IMR-90 (cell line): Measurements from ENCODE around the gene NEURL1. TPM values are rescaled to one million over a fixed set of nuclear protein-coding genes. Genes with fewer than 3 reads are reported as not detected.

Experiments used
- ATAC-seq: fragments of 200-7000 bp; cut with Tn5 transposase; 2 replicates; pipeline ENCODE4 v1.9.1; 2020; ENCODE audit warnings: low read depth, mild to moderate bottlenecking, moderate library complexity
- BruUV-seq: library from RNA; stranded (reverse); fragments of 400-500 nt; replicated peaks from 2 replicates; lab custom pipeline; 2021; lab: Mats Ljungman, UMichigan
- CTCF ChIA-PET: fragments of 300-600 bp; formaldehyde crosslinking; extraction: SDS; loops from one replicate; lab custom pipeline; 2021; ENCODE audit warnings: antibody characterized with exemption; lab: Yijun Ruan, JAX
- POLR2A ChIA-PET: fragments of 300-600 bp; sonication (Branson Sonifier 250); formaldehyde crosslinking; loops from one replicate; lab custom pipeline; 2022; ENCODE audit warnings: antibody characterized with exemption; ENCODE audit not compliant: unreplicated experiment; lab: Charles Lee
- DNase-seq: peaks from one replicate; pipeline ENCODE4 v3.0.0; 2013
- H2AFZ ChIP-seq: replicated peaks from 2 replicates; pipeline ENCODE3; 2013; ENCODE audit warnings: low read length, mild to moderate bottlenecking; ENCODE audit not compliant: poor library complexity
- H2AK5ac ChIP-seq: 2 replicates; pipeline ENCODE4 v1.6.1; 2013; ENCODE audit warnings: low read depth, low read length, inconsistent platforms
- H2AK9ac ChIP-seq: replicated peaks from 2 replicates; pipeline ENCODE3; 2013; ENCODE audit warnings: mild to moderate bottlenecking, low read depth, low read length, moderate library complexity; ENCODE audit not compliant: poor library complexity
- H2BK120ac ChIP-seq: 2 replicates; pipeline ENCODE4 v1.6.1; 2013; ENCODE audit warnings: low read depth, low read length, inconsistent platforms
- H2BK15ac ChIP-seq: 3 replicates; pipeline ENCODE4 v1.6.1; 2013; ENCODE audit warnings: low read depth, low read length, inconsistent platforms
- H2BK20ac ChIP-seq: 2 replicates; pipeline ENCODE4 v1.6.1; 2013; ENCODE audit warnings: low read depth, mild to moderate bottlenecking, inconsistent platforms, low read length, moderate library complexity
- H2BK5ac ChIP-seq: 2 replicates; pipeline ENCODE4 v1.6.1; 2013; ENCODE audit warnings: mild to moderate bottlenecking, low read depth, low read length, inconsistent platforms; ENCODE audit not compliant: poor library complexity, severe bottlenecking
- H3K14ac ChIP-seq: replicated peaks from 2 replicates; pipeline ENCODE4 v1.6.1; 2013; ENCODE audit warnings: low read depth, low read length, inconsistent platforms
- H3K18ac ChIP-seq: 2 replicates; pipeline ENCODE4 v1.6.1; 2013; ENCODE audit warnings: low read depth, low read length, control low read depth
- H3K23ac ChIP-seq: 2 replicates; pipeline ENCODE4 v1.6.1; 2013; ENCODE audit warnings: low read depth, low read length, inconsistent platforms
- H3K27ac ChIP-seq: 2 replicates; pipeline ENCODE4 v1.5.1; 2013; ENCODE audit warnings: mild to moderate bottlenecking, control low read depth, low read length; ENCODE audit not compliant: insufficient read depth
- H3K27me3 ChIP-seq: 2 replicates; pipeline ENCODE4 v1.6.1; 2013; ENCODE audit warnings: low read length; ENCODE audit not compliant: control insufficient read depth, insufficient read depth
- H3K36me3 ChIP-seq: 2 replicates; pipeline ENCODE4 v1.6.1; 2013; ENCODE audit warnings: low read length, mixed read lengths; ENCODE audit not compliant: control insufficient read depth, insufficient read depth
- H3K4ac ChIP-seq: 2 replicates; pipeline ENCODE4 v1.6.1; 2013; ENCODE audit warnings: low read depth, low read length, inconsistent platforms
- H3K4me1 ChIP-seq: 2 replicates; pipeline ENCODE4 v1.6.1; 2013; ENCODE audit warnings: low read length, mixed read lengths; ENCODE audit not compliant: control insufficient read depth, insufficient read depth
- H3K4me2 ChIP-seq: 2 replicates; pipeline ENCODE4 v1.6.1; 2013; ENCODE audit warnings: low read depth, mild to moderate bottlenecking, control low read depth, low read length, moderate library complexity
- H3K4me3 ChIP-seq: 2 replicates; pipeline ENCODE4 v1.5.1; 2013; ENCODE audit warnings: low read depth, mild to moderate bottlenecking, control low read depth, low read length, moderate library complexity; ENCODE audit not compliant: insufficient read depth
- H3K56ac ChIP-seq: 2 replicates; pipeline ENCODE4 v1.6.1; 2013; ENCODE audit warnings: low read length, inconsistent platforms; ENCODE audit not compliant: insufficient read depth; ENCODE audit errors: extremely low read depth
- H3K79me1 ChIP-seq, 2 experiments: 2 replicates each; pipeline ENCODE4 v1.6.1; 2013; ENCODE audit warnings: low read length in 2 of 2, inconsistent platforms in 1 of 2, low read depth in 1 of 2
- H3K9ac ChIP-seq: 2 replicates; pipeline ENCODE4 v1.6.1; 2013; ENCODE audit warnings: low read depth, low read length, control low read depth
- H3K9me1 ChIP-seq: 2 replicates; pipeline ENCODE4 v1.6.1; 2013; ENCODE audit warnings: low read length, inconsistent platforms; ENCODE audit not compliant: insufficient read depth
- H3K9me3 ChIP-seq: 2 replicates; pipeline ENCODE4 v1.6.1; 2013; ENCODE audit warnings: low read length; ENCODE audit not compliant: control insufficient read depth, insufficient read depth
- H4K20me1 ChIP-seq: 2 replicates; pipeline ENCODE4 v1.6.1; 2013; ENCODE audit warnings: low read length, inconsistent platforms; ENCODE audit not compliant: insufficient read depth
- H4K5ac ChIP-seq: 2 replicates; pipeline ENCODE4 v1.6.1; 2013; ENCODE audit warnings: mild to moderate bottlenecking, low read depth, low read length, control low read depth
- H4K8ac ChIP-seq, 2 experiments: 2 replicates each; pipeline ENCODE4 v1.6.1; 2013; ENCODE audit warnings: low read depth in 2 of 2, low read length in 2 of 2, control low read depth in 1 of 2, inconsistent platforms in 1 of 2
- H4K91ac ChIP-seq: 2 replicates; pipeline ENCODE4 v1.6.1; 2013; ENCODE audit warnings: low read depth, low read length, inconsistent platforms; ENCODE audit not compliant: insufficient read depth
- BHLHE40 ChIP-seq: fragments of 150-350 bp; IDR thresholded peaks from 2 replicates; pipeline ENCODE4 v1.6.1; 2016; ENCODE audit warnings: mild to moderate bottlenecking, low read depth, low read length
- CEBPB ChIP-seq: IDR thresholded peaks from 2 replicates; pipeline ENCODE4 v1.6.1; 2012; ENCODE audit warnings: low read depth, low read length, improper control_type of control experiment
- MAFK ChIP-seq: IDR thresholded peaks from 2 replicates; pipeline ENCODE4 v1.6.1; 2012; ENCODE audit warnings: low read depth, low read length, improper control_type of control experiment
- NFE2L2 ChIP-seq: fragments of 150-350 bp; IDR thresholded peaks from 2 replicates; pipeline ENCODE4 v1.6.1; 2016; ENCODE audit warnings: low read depth, mild to moderate bottlenecking, low read length
- RAD21 ChIP-seq: IDR thresholded peaks from 2 replicates; pipeline ENCODE4 v1.6.1; 2012; ENCODE audit warnings: low read length, improper control_type of control experiment
- RCOR1 ChIP-seq: IDR thresholded peaks from 2 replicates; pipeline ENCODE4 v1.6.1; 2012; ENCODE audit warnings: mild to moderate bottlenecking, low read length, improper control_type of control experiment; ENCODE audit not compliant: insufficient replicate concordance
- RFX5 ChIP-seq: IDR thresholded peaks from 2 replicates; pipeline ENCODE4 v1.8.0; 2012; ENCODE audit warnings: low read depth, mild to moderate bottlenecking, low read length, moderate library complexity
- WGBS, 2 experiments: methylation state at CpG; one replicate each; pipeline versions ENCODE4 v1.1.5 to v1.1.7; 2013; ENCODE audit warnings: missing lambda C conversion rate in 2 of 2; ENCODE audit not compliant: insufficient read length in 1 of 2; ENCODE audit errors: extremely low coverage in 2 of 2; 5-methylcytosine and 5-hydroxymethylcytosine counted together
- dilution Hi-C: fragments of 300-500 bp; cut with HindIII; formaldehyde crosslinking; loops from one replicate; pipeline ENCODE4 v1.14.3; 2018; ENCODE audit warnings: low sequenced_read_pairs; ENCODE audit not compliant: unreplicated experiment
- in situ Hi-C: fragments of 300-500 bp; cut with MboI; formaldehyde crosslinking; loops from 3 replicates; pipeline ENCODE4 v1.14.3; 2019; ENCODE audit warnings: low sequenced_read_pairs, inconsistent platforms, mixed read lengths
- intact Hi-C: fragments of 100-400 bp; cut with micrococcal nuclease; formaldehyde crosslinking; loops from 2 replicates; pipeline ENCODE4 v1.10.0; 2022
- polyA plus RNA-seq, 3 experiments: library from polyadenylated mRNA; depleted of rRNA; stranded (reverse); fragments of >200 nt; gene quantifications; 2 replicates each; pipeline ENCODE4 v1.2.3, GENCODE V29; 2012; ENCODE audit warnings: low replicate concordance in 1 of 3
- total RNA-seq: library from RNA; depleted of rRNA; stranded (reverse); fragments of >200 nt; gene quantifications from 2 replicates; pipeline ENCODE4 v1.2.3, GENCODE V29; 2012
- TF ChIP-seq, protein P1 (sequence below): fragments of 150-350 bp; IDR thresholded peaks from 2 replicates; pipeline ENCODE4 v1.6.1; 2017; ENCODE audit warnings: mild to moderate bottlenecking, antibody characterized with exemption, low read length, low read depth
- TF ChIP-seq, protein P2 (sequence below): fragments of 150-350 bp; IDR thresholded peaks from 2 replicates; pipeline ENCODE4 v1.6.1; 2016; ENCODE audit warnings: low read depth, mild to moderate bottlenecking, low read length, moderate library complexity, borderline replicate concordance
- TF ChIP-seq, protein P3 (sequence below): conservative IDR thresholded peaks from 2 replicates; pipeline ENCODE4 v1.5.1; 2012; ENCODE audit warnings: mild to moderate bottlenecking, low read depth, low read length, improper control_type of control experiment

NEURL1 gene
- total and polyA plus RNA-seq, 2 of the 4 experiments (the other 2 are of a cell fraction): 0.36 to 0.82 TPM

DNA sequence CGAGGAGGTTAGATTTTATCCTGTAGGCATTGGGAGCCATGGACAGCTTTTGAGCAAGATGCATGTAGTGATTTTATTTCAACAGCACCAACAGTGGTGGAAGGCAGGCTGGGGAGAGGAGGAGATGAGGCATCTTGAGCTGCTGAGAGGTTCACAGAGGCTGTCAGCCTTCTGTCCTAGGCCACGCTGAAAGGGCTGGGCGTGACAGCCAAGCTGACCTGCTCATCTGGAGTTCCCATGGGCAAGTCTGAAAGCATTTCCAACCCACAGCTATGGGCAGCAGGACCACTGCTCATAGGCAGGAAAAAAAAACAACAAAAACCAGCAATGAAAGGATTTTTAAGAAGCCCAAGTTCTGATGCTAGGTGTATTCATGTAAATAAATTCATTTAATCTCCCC is 7.7 kb downstream of the NEURL1 start:
- POLR2A ChIA-PET: no interaction called here
- H3K27me3 ChIP-seq: peaks cover 72% of the 10 kb centered on the region

More for the DNA sequence above, 7.7 kb downstream of the NEURL1 start:
- H3K23ac ChIP-seq: peak overlapping the region; percentile 33; the same call in 1 of the 2 replicates
- no peak overlapping the region for H4K8ac ChIP-seq
- no peak for TF ChIP-seq NFE2L2
- TF ChIP-seq BHLHE40: no peak
- TF ChIP-seq, protein P1, sequence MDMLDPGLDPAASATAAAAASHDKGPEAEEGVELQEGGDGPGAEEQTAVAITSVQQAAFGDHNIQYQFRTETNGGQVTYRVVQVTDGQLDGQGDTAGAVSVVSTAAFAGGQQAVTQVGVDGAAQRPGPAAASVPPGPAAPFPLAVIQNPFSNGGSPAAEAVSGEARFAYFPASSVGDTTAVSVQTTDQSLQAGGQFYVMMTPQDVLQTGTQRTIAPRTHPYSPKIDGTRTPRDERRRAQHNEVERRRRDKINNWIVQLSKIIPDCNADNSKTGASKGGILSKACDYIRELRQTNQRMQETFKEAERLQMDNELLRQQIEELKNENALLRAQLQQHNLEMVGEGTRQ: no peak
- TF ChIP-seq, protein P2, sequence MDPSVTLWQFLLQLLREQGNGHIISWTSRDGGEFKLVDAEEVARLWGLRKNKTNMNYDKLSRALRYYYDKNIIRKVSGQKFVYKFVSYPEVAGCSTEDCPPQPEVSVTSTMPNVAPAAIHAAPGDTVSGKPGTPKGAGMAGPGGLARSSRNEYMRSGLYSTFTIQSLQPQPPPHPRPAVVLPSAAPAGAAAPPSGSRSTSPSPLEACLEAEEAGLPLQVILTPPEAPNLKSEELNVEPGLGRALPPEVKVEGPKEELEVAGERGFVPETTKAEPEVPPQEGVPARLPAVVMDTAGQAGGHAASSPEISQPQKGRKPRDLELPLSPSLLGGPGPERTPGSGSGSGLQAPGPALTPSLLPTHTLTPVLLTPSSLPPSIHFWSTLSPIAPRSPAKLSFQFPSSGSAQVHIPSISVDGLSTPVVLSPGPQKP: no peak
- TF ChIP-seq RFX5: no peak
- TF ChIP-seq, protein P3, sequence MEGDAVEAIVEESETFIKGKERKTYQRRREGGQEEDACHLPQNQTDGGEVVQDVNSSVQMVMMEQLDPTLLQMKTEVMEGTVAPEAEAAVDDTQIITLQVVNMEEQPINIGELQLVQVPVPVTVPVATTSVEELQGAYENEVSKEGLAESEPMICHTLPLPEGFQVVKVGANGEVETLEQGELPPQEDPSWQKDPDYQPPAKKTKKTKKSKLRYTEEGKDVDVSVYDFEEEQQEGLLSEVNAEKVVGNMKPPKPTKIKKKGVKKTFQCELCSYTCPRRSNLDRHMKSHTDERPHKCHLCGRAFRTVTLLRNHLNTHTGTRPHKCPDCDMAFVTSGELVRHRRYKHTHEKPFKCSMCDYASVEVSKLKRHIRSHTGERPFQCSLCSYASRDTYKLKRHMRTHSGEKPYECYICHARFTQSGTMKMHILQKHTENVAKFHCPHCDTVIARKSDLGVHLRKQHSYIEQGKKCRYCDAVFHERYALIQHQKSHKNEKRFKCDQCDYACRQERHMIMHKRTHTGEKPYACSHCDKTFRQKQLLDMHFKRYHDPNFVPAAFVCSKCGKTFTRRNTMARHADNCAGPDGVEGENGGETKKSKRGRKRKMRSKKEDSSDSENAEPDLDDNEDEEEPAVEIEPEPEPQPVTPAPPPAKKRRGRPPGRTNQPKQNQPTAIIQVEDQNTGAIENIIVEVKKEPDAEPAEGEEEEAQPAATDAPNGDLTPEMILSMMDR: no peak
- no peak for TF ChIP-seq RAD21
- no peak for TF ChIP-seq MAFK
- TF ChIP-seq RCOR1: no peak
- no peak for TF ChIP-seq CEBPB
- ATAC-seq (no peak), DNase-seq (no peak)
- no peak overlapping the region for H2AK9ac ChIP-seq
- no peaks in the 10 kb centered on the region; the same call in 1 of the 2 replicates for H3K9me1 ChIP-seq
- H3K9ac ChIP-seq: no peak overlapping the region
- H2BK120ac ChIP-seq: no peak overlapping the region
- H3K4ac ChIP-seq: no peak overlapping the region
- no peak overlapping the region for H3K18ac ChIP-seq
- H2BK5ac ChIP-seq: no peak overlapping the region
- intact Hi-C loops (no loop called here), in situ Hi-C loops (no loop called here), dilution Hi-C loops (no loop called here)
- CTCF ChIA-PET: no interaction called here
- no peaks in the 10 kb centered on the region for H3K36me3 ChIP-seq
- H4K20me1 ChIP-seq: peaks cover 34% of the 10 kb centered on the region; the same call in 1 of the 2 replicates
- H2AK5ac ChIP-seq: no peak overlapping the region
- WGBS, 2 experiments: 74% methylated on average over 3 of the region's 3 CpGs; no CpG with 5 or more reads in 1 of the 2 experiments
- BruUV-seq: no TSS peak
- H3K79me1 ChIP-seq: no peaks in the 10 kb centered on the region
- H2AFZ ChIP-seq: no peak overlapping the region
- no peak overlapping the region for H3K4me3 ChIP-seq
- no peak overlapping the region for H4K5ac ChIP-seq
- H3K9me3 ChIP-seq: no peaks in the 10 kb centered on the region
- H3K27ac ChIP-seq: no peak overlapping the region
- no peak overlapping the region for H2BK15ac ChIP-seq
- no peak overlapping the region for H3K4me2 ChIP-seq
- no peak overlapping the region for H3K56ac ChIP-seq
- H4K91ac ChIP-seq: no peak overlapping the region
- no peak overlapping the region for H3K14ac ChIP-seq
- no peak overlapping the region for H2BK20ac ChIP-seq
- H3K4me1 ChIP-seq: 0 out of 2 replicates have a peak, but pooled peaks cover 2% of the 10 kb centered on the region
